H1 (cell line): ENCODE data around the gene PALM. TPM values are rescaled to one million over a fixed set of nuclear protein-coding genes. Genes with fewer than 3 reads are reported as not detected.

Source experiments
- CBX8 ChIP-seq: fragments of 300-800, 300-1000 bp; sonication (generic); IDR thresholded peaks from 2 replicates; pipeline ENCODE4 v1.7.1; 2016; ENCODE audit warnings: low read depth, low read length, borderline replicate concordance
- CEBPB ChIP-seq: IDR thresholded peaks from 2 replicates; pipeline ENCODE4 v1.6.1; 2012; ENCODE audit warnings: low read depth, low read length
- RNF2 ChIP-seq: fragments of 200-900, 300-1000 bp; sonication (generic); IDR thresholded peaks from 2 replicates; pipeline ENCODE4 v1.7.1; 2016; ENCODE audit warnings: borderline replicate concordance, low read depth, mild to moderate bottlenecking, antibody characterized with exemption, low read length; ENCODE audit not compliant: poor library complexity, severe bottlenecking; ENCODE audit errors: missing control alignments
- polyA plus RNA-seq, 7 experiments: library from polyadenylated mRNA; depleted of rRNA in 3 of 7; stranded (reverse) in 5 of 7; unstranded in 2 of 7; fragments of >200 nt in 5 of 7; fragments of 200-250 nt in 2 of 7; gene quantifications; 1 replicate in 5 of 7; 2 replicates in 1 of 7; 4 replicates in 1 of 7; pipeline versions ENCODE4 v1.2.1 to v1.2.3, GENCODE V29; 2011 to 2013; ENCODE audit warnings: missing spikeins in 2 of 7, mixed read lengths in 2 of 7
- total RNA-seq: library from RNA; stranded (reverse); fragmentation: NEBNext Ultra II Directional; extraction: Animal tissue kit (Norgen Biotek cat#: 25700); gene quantifications from 2 replicates; pipeline ENCODE4 v1.2.1, GENCODE V29; 2021
- TF ChIP-seq, protein P1 (sequence below): IDR thresholded peaks from 2 replicates; pipeline ENCODE4 v1.6.1; 2012; ENCODE audit warnings: low read length, inconsistent platforms

Gene PALM
- total and polyA plus RNA-seq, 2 of the 8 experiments (the other 6 are each of a cell fraction or from before 2014, with no cell fraction given) = 5.7 to 16.5 TPM

DNA sequence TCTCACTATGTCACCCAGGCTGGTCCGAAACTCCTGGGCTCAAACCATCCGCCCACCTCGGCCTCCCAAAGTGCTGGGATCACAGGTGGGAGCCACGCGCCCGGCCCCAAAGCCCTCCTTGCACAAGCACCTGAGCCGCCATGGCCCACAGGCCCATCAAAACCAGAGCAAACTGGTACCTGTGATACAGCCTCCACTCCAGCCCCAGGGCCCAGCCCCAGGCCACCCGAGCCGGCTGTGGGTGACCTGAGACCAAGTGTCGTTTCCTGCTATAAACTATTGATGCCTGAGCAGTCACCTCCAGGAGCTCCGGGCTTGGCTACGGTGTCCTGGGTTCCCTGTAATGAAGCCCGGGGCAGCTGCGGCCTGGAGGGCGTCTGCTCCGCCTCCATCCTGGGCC is 78.8 kb downstream of the PALM start (continued):
- no peak for TF ChIP-seq RNF2
- TF ChIP-seq CBX8 = no peak
- TF ChIP-seq, protein P1, sequence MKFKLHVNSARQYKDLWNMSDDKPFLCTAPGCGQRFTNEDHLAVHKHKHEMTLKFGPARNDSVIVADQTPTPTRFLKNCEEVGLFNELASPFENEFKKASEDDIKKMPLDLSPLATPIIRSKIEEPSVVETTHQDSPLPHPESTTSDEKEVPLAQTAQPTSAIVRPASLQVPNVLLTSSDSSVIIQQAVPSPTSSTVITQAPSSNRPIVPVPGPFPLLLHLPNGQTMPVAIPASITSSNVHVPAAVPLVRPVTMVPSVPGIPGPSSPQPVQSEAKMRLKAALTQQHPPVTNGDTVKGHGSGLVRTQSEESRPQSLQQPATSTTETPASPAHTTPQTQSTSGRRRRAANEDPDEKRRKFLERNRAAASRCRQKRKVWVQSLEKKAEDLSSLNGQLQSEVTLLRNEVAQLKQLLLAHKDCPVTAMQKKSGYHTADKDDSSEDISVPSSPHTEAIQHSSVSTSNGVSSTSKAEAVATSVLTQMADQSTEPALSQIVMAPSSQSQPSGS = no peak
- TF ChIP-seq CEBPB = no peak
- TF ChIP-seq, all 59 proteins: peak for 0
